SK-N-SH (cell line): ENCODE results near the gene CSTPP1.
"Not testable (repeated sequence)": the region's sequence is repeated elsewhere in the genome, so short reads cannot be mapped to it uniquely, and the experiment has no call there.

Experiments used
- EP300 ChIP-seq, 2 experiments: IDR thresholded peaks; 2 replicates each; pipeline versions ENCODE4 v1.4.0 to v1.6.1; 2012; ENCODE audit warnings: borderline replicate concordance in 1 of 2, low read depth in 1 of 2, low read length in 1 of 2
- MEF2A ChIP-seq: IDR thresholded peaks from 2 replicates; pipeline ENCODE4 v1.4.0; 2012; ENCODE audit warnings: low read depth, borderline replicate concordance
- NFIC ChIP-seq: IDR thresholded peaks from 2 replicates; pipeline ENCODE4 v1.4.0; 2012; ENCODE audit warnings: borderline replicate concordance
- POLR2AphosphoS5 ChIP-seq: IDR thresholded peaks from 2 replicates; pipeline ENCODE4 v1.6.1; 2012; ENCODE audit warnings: low read depth, low read length
- RAD21 ChIP-seq: IDR thresholded peaks from 2 replicates; pipeline ENCODE4 v1.6.1; 2012; ENCODE audit warnings: mild to moderate bottlenecking, low read length
- SIN3A ChIP-seq: IDR thresholded peaks from 2 replicates; pipeline ENCODE4 v1.6.1; 2012; ENCODE audit warnings: low read depth, mild to moderate bottlenecking, low read length, moderate library complexity, borderline replicate concordance
- TF ChIP-seq, protein P1 (sequence below): fragments of 200-600 bp; sonication (generic); IDR thresholded peaks from 2 replicates; pipeline ENCODE4 v1.6.1; 2017; ENCODE audit warnings: antibody characterized with exemption, mild to moderate bottlenecking, moderate library complexity

DNA sequence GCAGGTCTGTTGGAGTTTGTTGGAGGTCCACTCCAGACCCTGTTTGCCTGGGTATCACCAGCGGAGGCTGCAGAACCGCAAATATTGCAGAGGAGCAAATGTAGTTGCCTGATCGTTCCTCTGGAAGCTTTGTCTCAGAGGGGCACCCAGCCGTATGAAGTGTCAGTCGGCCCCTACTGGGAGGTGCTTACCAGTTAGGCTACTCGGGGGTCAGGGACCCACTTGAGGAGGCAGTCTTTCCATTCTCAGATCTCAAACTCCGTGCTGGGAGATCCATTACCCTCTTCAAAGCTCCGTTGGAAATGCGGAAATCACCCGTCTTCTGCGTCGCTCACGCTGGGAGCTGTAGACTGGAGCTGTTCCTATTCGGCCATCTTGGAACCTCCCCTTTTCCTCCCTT, 61.2 kb downstream of the CSTPP1 start:
- not testable (repeated sequence) for TF ChIP-seq MEF2A; EP300 (IDR thresholded peaks at IDR 0.05; ENCODE audit: borderline replicate concordance in 1 of 2, low read depth in 1 of 2, low read length in 1 of 2); RAD21; SIN3A; NFIC; POLR2AphosphoS5
- TF ChIP-seq, protein P1, sequence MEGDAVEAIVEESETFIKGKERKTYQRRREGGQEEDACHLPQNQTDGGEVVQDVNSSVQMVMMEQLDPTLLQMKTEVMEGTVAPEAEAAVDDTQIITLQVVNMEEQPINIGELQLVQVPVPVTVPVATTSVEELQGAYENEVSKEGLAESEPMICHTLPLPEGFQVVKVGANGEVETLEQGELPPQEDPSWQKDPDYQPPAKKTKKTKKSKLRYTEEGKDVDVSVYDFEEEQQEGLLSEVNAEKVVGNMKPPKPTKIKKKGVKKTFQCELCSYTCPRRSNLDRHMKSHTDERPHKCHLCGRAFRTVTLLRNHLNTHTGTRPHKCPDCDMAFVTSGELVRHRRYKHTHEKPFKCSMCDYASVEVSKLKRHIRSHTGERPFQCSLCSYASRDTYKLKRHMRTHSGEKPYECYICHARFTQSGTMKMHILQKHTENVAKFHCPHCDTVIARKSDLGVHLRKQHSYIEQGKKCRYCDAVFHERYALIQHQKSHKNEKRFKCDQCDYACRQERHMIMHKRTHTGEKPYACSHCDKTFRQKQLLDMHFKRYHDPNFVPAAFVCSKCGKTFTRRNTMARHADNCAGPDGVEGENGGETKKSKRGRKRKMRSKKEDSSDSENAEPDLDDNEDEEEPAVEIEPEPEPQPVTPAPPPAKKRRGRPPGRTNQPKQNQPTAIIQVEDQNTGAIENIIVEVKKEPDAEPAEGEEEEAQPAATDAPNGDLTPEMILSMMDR: not testable (repeated sequence)
